B cell (primary cell): Measurements from ENCODE around the gene KCNH8.

Experiments
- EZH2 ChIP-seq: IDR thresholded peaks from 2 replicates; pipeline ENCODE4 v1.6.1; 2012; ENCODE audit warnings: borderline replicate concordance, low read depth, mild to moderate bottlenecking, moderate library complexity, low read length; ENCODE audit not compliant: insufficient read depth, poor library complexity, severe bottlenecking
- TF ChIP-seq, protein P1 (sequence below): fragments of 200-600 bp; IDR thresholded peaks from one replicate; pipeline ENCODE4 v1.8.0; 2022; ENCODE audit warnings: antibody characterized with exemption, mild to moderate bottlenecking

DNA sequence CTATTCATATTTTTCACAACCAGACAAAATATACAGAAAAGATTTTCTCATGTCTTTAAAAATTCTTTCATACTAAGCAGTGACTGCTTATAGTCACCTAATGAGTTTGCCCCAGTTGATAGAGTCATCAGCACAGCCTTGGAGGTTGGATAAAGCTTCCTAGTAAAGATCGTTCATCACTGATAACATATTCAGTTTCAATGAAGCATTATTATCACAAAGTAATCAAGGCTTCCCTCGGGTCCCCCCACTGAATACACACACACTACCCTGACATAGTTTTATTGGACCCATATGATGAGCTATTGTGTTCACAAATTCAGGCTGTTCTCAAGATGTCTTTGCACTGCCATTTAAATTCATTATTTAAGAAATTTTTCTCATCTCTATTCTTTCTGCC is 297.8 kb downstream of the KCNH8 start:
- TF ChIP-seq, protein P1, sequence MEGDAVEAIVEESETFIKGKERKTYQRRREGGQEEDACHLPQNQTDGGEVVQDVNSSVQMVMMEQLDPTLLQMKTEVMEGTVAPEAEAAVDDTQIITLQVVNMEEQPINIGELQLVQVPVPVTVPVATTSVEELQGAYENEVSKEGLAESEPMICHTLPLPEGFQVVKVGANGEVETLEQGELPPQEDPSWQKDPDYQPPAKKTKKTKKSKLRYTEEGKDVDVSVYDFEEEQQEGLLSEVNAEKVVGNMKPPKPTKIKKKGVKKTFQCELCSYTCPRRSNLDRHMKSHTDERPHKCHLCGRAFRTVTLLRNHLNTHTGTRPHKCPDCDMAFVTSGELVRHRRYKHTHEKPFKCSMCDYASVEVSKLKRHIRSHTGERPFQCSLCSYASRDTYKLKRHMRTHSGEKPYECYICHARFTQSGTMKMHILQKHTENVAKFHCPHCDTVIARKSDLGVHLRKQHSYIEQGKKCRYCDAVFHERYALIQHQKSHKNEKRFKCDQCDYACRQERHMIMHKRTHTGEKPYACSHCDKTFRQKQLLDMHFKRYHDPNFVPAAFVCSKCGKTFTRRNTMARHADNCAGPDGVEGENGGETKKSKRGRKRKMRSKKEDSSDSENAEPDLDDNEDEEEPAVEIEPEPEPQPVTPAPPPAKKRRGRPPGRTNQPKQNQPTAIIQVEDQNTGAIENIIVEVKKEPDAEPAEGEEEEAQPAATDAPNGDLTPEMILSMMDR, result no peak
- no peak for TF ChIP-seq EZH2
